Common myeloid progenitor, CD34-positive (primary cell): Measurements from ENCODE around the gene PLAC8.

ENCODE experiments used
- CTCF ChIA-PET: fragments of 350-600 bp; sonication (Branson Sonifier 250); formaldehyde crosslinking; loops from one replicate; lab custom pipeline; 2021; ENCODE audit warnings: antibody characterized with exemption; lab: Charles Lee
- POLR2A ChIA-PET: fragments of 350-600 bp; sonication (Branson Sonifier 250); formaldehyde crosslinking; loops from one replicate; lab custom pipeline; 2021; ENCODE audit warnings: antibody characterized with exemption; lab: Charles Lee
- DNase-seq, 3 donors: peaks; one replicate each; pipeline versions ENCODE4 v3.0.0 to v3.0.0-alpha.2; 2013
- H3K27ac ChIP-seq, 2 experiments: 1 replicate in 1 of 2; 2 replicates in 1 of 2; pipeline ENCODE4 v1.7.0; 2013; ENCODE audit warnings: inconsistent platforms in 2 of 2, low read length in 2 of 2, mild to moderate bottlenecking in 2 of 2, low read depth in 1 of 2, moderate library complexity in 1 of 2; ENCODE audit not compliant: severe bottlenecking in 2 of 2, insufficient read depth in 1 of 2, poor library complexity in 1 of 2
- H3K27me3 ChIP-seq, 5 experiments: replicated peaks in 2 of 5; 1 replicate in 3 of 5; 2 replicates in 2 of 5; pipeline versions ENCODE4 v1.6.1 to v1.7.0; 2013; ENCODE audit warnings: low read length in 4 of 5, mild to moderate bottlenecking in 2 of 5, moderate library complexity in 2 of 5, inconsistent platforms in 1 of 5; ENCODE audit not compliant: insufficient read depth in 5 of 5, control insufficient read depth in 4 of 5
- H3K36me3 ChIP-seq, 4 experiments: 1 replicate in 2 of 4; 2 replicates in 2 of 4; pipeline versions ENCODE4 v1.6.1 to v1.7.0; 2013; ENCODE audit warnings: low read length in 3 of 4, control low read depth in 1 of 4, mild to moderate bottlenecking in 1 of 4; ENCODE audit not compliant: control insufficient read depth in 4 of 4, insufficient read depth in 4 of 4
- H3K4me1 ChIP-seq, 4 experiments: 1 replicate in 3 of 4; 2 replicates in 1 of 4; pipeline versions ENCODE4 v1.6.1 to v1.7.1; 2013; ENCODE audit warnings: low read length in 3 of 4, mild to moderate bottlenecking in 3 of 4, control low read depth in 1 of 4, inconsistent platforms in 1 of 4, moderate library complexity in 1 of 4; ENCODE audit not compliant: control insufficient read depth in 4 of 4, insufficient read depth in 4 of 4; ENCODE audit errors: control extremely low read depth in 1 of 4
- H3K4me3 ChIP-seq, 7 experiments: 1 replicate in 4 of 7; 2 replicates in 3 of 7; pipeline versions ENCODE4 v1.5.1 to v1.7.0; 2013; ENCODE audit warnings: mild to moderate bottlenecking in 7 of 7, low read length in 6 of 7, moderate library complexity in 6 of 7, inconsistent platforms in 2 of 7, low read depth in 2 of 7, control low read depth in 1 of 7; ENCODE audit not compliant: insufficient read depth in 4 of 7, control insufficient read depth in 1 of 7; ENCODE audit errors: extremely low read depth in 1 of 7
- H3K9me3 ChIP-seq, 5 experiments: 1 replicate in 4 of 5; 2 replicates in 1 of 5; pipeline versions ENCODE4 v1.6.1 to v1.7.1; 2013; ENCODE audit warnings: low read length in 4 of 5, mild to moderate bottlenecking in 2 of 5, inconsistent platforms in 1 of 5, low read depth in 1 of 5, moderate library complexity in 1 of 5; ENCODE audit not compliant: control insufficient read depth in 4 of 5, insufficient read depth in 2 of 5; ENCODE audit errors: control extremely low read depth in 1 of 5
- WGBS: methylation state at CpG from one replicate; pipeline ENCODE4 v1.1.5; 2013; ENCODE audit not compliant: insufficient coverage; 5-methylcytosine and 5-hydroxymethylcytosine counted together

Gene PLAC8

GRCh38 chr4:83110223-83110945 is 4.1 kb downstream of the PLAC8 start:
- no peaks in the 10 kb centered on the region for H3K9me3 ChIP-seq
- DNase-seq = peak; percentile 91 to 95 (median 95)
- no peaks in the 10 kb centered on the region for H3K27me3 ChIP-seq
- CTCF ChIA-PET = interaction anchor here (0.6 to 3.2 kb wide), 23 partner anchors 9 to 305 kb away, joined by 3 to 14 read pairs (median 4); no protein-coding TSS in a partner anchor
- H3K4me3 ChIP-seq = peak overlapping the region; percentile 51 to 84 (median 73)
- 0% methylated on average over 12 of the region's 18 CpGs for WGBS
- peak overlapping the region; percentile 90 for H3K27ac ChIP-seq
- H3K4me1 ChIP-seq = peaks cover 15 to 59% (median 47%) of the 10 kb centered on the region in 4 experiments
- peaks cover 3 to 20% (median 8%) of the 10 kb centered on the region in 4 experiments for H3K36me3 ChIP-seq
- POLR2A ChIA-PET = no interaction called here

DNA sequence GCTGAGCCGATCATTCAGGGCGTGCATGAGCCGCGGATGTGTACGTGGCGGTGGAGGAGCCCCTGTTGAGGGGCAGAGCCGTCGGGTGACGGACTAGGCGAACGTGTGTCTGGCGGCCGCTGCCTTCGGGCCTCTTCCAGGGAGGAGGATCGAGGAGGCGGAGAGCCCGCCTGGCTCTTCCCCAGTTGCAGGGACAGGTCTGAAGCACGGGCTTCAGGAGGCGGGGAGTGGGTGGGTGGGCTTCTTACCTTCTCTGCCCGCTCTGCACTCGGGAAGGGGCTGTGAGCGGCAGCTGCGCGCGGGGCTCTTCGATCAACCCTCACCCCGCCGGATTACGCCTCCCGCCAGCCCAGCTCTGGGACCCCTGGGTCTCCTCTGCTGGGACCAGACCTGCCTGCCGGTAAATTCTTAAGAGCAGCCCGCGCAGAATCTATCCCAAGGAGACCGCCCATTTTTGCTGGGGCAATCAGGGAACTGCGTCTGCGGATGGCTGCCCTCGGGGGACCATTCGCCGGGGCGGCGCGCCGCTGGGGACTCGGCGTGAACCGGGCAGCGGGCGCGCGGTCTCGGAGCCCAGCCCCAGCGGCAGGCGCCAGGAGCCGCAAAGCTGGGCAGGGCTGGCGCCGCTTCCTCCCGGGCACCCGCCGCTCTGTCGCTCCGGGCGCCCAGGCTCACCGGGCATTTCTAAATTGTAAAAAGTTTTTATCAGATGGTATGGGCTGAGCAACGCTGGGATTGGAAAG is 4.9 kb downstream of the PLAC8 start:
- Histone ChIP-seq H3K27ac (peak overlapping the region; percentile 90), H3K4me3 (peak overlapping the region; percentile 51 to 84 (median 73)), H3K4me1 (peaks cover 10 to 52% (median 41%) of the 10 kb centered on the region in 4 experiments), H3K27me3 (no peaks in the 10 kb centered on the region), H3K36me3 (peaks cover 6 to 27% (median 15%) of the 10 kb centered on the region in 4 experiments), H3K9me3 (no peaks in the 10 kb centered on the region)
- DNase-seq = peak; percentile 27 to 50 (median 32)
- ChIA-PET CTCF (interaction anchor here (0.6 to 3.2 kb wide), 29 partner anchors 9 to 306 kb away, joined by 3 to 14 read pairs (median 4); no protein-coding TSS in a partner anchor), POLR2A (no interaction called here)
- 0% methylated on average over 52 of the region's 64 CpGs for WGBS

- Histone ChIP-seq H3K9me3 (no peaks in the 10 kb centered on the region), H3K36me3 (peaks cover 11 to 41% (median 28%) of the 10 kb centered on the region in 4 experiments), H3K4me3 (peak overlapping the region in 5 of 7 experiments; percentile 61 to 84 (median 75)), H3K27ac (peak overlapping the region; percentile 9 to 90), H3K27me3 (no peaks in the 10 kb centered on the region), H3K4me1 (peaks cover 8 to 48% (median 39%) of the 10 kb centered on the region in 4 experiments)
- WGBS = 70% methylated on average over 18 of the region's 26 CpGs
- POLR2A ChIA-PET = no interaction called here
- CTCF ChIA-PET = interaction anchor here (0.7 to 3.0 kb wide), 7 partner anchors 12 to 254 kb away, joined by 3 to 14 read pairs (median 3); no protein-coding TSS in a partner anchor
- DNase-seq = peak in 2 of 3 donors; percentile 44 to 49
Measured at GRCh38 chr4:83108101-83108861, 6.2 kb downstream of the PLAC8 start.

- no peak for DNase-seq
- H3K9me3 ChIP-seq = no peaks in the 10 kb centered on the region
- H3K27me3 ChIP-seq = no peaks in the 10 kb centered on the region
- WGBS = 92% methylated on average over 5 of the region's 9 CpGs
- H3K4me1 ChIP-seq = peaks cover 8 to 42% (median 34%) of the 10 kb centered on the region in 4 experiments
- CTCF ChIA-PET = no interaction called here
- no peak overlapping the region for H3K27ac ChIP-seq
- POLR2A ChIA-PET = interaction anchor here (0.6 kb wide), 1 partner anchor 191 kb away, joined by 6 read pairs; no protein-coding TSS in a partner anchor
- H3K4me3 ChIP-seq = no peak overlapping the region
- peaks cover 12 to 43% (median 30%) of the 10 kb centered on the region in 4 experiments for H3K36me3 ChIP-seq
Measured at GRCh38 chr4:83107631-83108030, 6.9 kb downstream of the PLAC8 start.

GRCh38 chr4:83104991-83105390 is 9.5 kb downstream of the PLAC8 start:
- DNase-seq = no peak
- peaks cover 21 to 62% (median 48%) of the 10 kb centered on the region in 4 experiments for H3K36me3 ChIP-seq
- no peaks in the 10 kb centered on the region for H3K27me3 ChIP-seq
- no peak overlapping the region for H3K4me3 ChIP-seq
- no peaks in the 10 kb centered on the region for H3K9me3 ChIP-seq
- H3K27ac ChIP-seq = no peak overlapping the region
- 100% methylated on average over 6 of the region's 7 CpGs for WGBS
- POLR2A ChIA-PET = no interaction called here
- peaks cover 5 to 19% (median 16%) of the 10 kb centered on the region in 4 experiments for H3K4me1 ChIP-seq
- CTCF ChIA-PET = interaction anchor here (1.2 kb wide), 2 partner anchors 8 to 13 kb away, joined by 3 to 4 read pairs; no protein-coding TSS in a partner anchor

DNA sequence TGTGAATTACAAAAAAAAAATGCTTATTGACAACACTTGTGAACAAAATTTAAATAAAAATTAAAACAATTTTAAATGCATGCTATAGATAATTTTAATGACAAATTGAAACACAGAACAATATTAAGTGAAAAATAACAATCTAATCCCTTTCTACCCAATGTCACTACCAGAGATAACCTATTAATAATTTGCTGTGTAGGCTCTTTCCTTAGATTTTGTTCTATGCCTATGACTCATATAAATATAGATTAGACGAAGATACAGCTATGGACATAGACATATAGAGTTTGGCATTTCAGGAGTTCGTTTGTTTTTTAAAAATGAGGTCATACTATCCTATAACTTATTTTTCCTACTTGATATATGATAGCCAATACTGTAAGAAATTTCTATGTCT is 18.1 kb downstream of the PLAC8 start:
- peaks cover 40 to 96% (median 66%) of the 10 kb centered on the region in 4 experiments for H3K36me3 ChIP-seq
- no peaks in the 10 kb centered on the region for H3K4me1 ChIP-seq
- POLR2A ChIA-PET = no interaction called here
- H3K27ac ChIP-seq = no peak overlapping the region
- CTCF ChIA-PET = interaction anchor here (1.0 to 2.8 kb wide), 9 partner anchors 9 to 157 kb away, joined by 3 to 14 read pairs (median 4); no protein-coding TSS in a partner anchor
- no CpG with 5 or more reads among the region's 2 CpGs for WGBS
- H3K4me3 ChIP-seq = no peak overlapping the region
- H3K27me3 ChIP-seq = no peaks in the 10 kb centered on the region
- no peak for DNase-seq
- no peaks in the 10 kb centered on the region for H3K9me3 ChIP-seq
